Keratinocyte (primary cell): Measurements from ENCODE around the gene ISM1. TPM values are rescaled to one million over a fixed set of nuclear protein-coding genes. Genes with fewer than 3 reads are reported as not detected.

Experiments used
- DNase-seq: peaks from one replicate; pipeline ENCODE4 v3.0.0-alpha.2; 2011; ENCODE audit warnings: low read depth, missing footprints, low spot score
- FAIRE-seq: peaks from 2 replicates; lab custom pipeline; 2011; peaks lifted over from hg19 to GRCh38; lab: Jason Lieb, UNC
- H2AFZ ChIP-seq: 2 replicates; pipeline ENCODE4 v1.6.0; 2012; ENCODE audit warnings: low read length, control low read depth, inconsistent platforms; ENCODE audit not compliant: control insufficient read depth
- H3K27ac ChIP-seq: 2 replicates; pipeline ENCODE4 v1.5.1; 2011; ENCODE audit warnings: low read length; ENCODE audit not compliant: control insufficient read depth, insufficient read depth
- H3K27me3 ChIP-seq: 3 replicates; pipeline ENCODE4 v1.6.0; 2011; ENCODE audit warnings: low read length; ENCODE audit not compliant: control insufficient read depth, insufficient read depth; ENCODE audit errors: extremely low read depth
- H3K36me3 ChIP-seq, 2 experiments: 2 replicates in 1 of 2; 3 replicates in 1 of 2; pipeline ENCODE4 v1.5.1; 2011; ENCODE audit warnings: low read length in 2 of 2, mild to moderate bottlenecking in 1 of 2; ENCODE audit not compliant: control insufficient read depth in 2 of 2, insufficient read depth in 2 of 2; ENCODE audit errors: extremely low read depth in 1 of 2
- H3K4me1 ChIP-seq: 3 replicates; pipeline ENCODE4 v1.5.1; 2011; ENCODE audit warnings: low read length; ENCODE audit not compliant: control insufficient read depth, insufficient read depth; ENCODE audit errors: extremely low read depth
- H3K4me2 ChIP-seq: 3 replicates; pipeline ENCODE4 v1.6.0; 2011; ENCODE audit warnings: low read depth, low read length; ENCODE audit not compliant: control insufficient read depth, insufficient read depth; ENCODE audit errors: extremely low read depth
- H3K4me3 ChIP-seq, 3 experiments: fragments of 200-600 bp in 1 of 3; sonication (generic) in 1 of 3; 2 replicates in 2 of 3; 3 replicates in 1 of 3; pipeline ENCODE4 v1.5.1; 2011 to 2016; ENCODE audit warnings: low read length in 3 of 3, mild to moderate bottlenecking in 3 of 3, control low read depth in 2 of 3, inconsistent platforms in 1 of 3, low read depth in 1 of 3, mixed read lengths in 1 of 3, mixed run types in 1 of 3, moderate library complexity in 1 of 3; ENCODE audit not compliant: control insufficient read depth in 2 of 3, insufficient read depth in 2 of 3; ENCODE audit errors: extremely low read depth in 1 of 3
- H3K79me2 ChIP-seq: 2 replicates; pipeline ENCODE4 v1.6.0; 2012; ENCODE audit warnings: low read length; ENCODE audit not compliant: control insufficient read depth, insufficient read depth
- H3K9ac ChIP-seq: 3 replicates; pipeline ENCODE4 v1.6.0; 2011; ENCODE audit warnings: low read length; ENCODE audit not compliant: control insufficient read depth, insufficient read depth; ENCODE audit errors: extremely low read depth
- H3K9me1 ChIP-seq: 3 replicates; pipeline ENCODE4 v1.6.0; 2011; ENCODE audit warnings: low read length; ENCODE audit not compliant: control insufficient read depth, insufficient read depth; ENCODE audit errors: extremely low read depth
- H3K9me3 ChIP-seq: 2 replicates; pipeline ENCODE4 v1.5.1; 2012; ENCODE audit warnings: low read depth, low read length; ENCODE audit not compliant: control insufficient read depth
- H4K20me1 ChIP-seq: 3 replicates; pipeline ENCODE4 v1.6.0; 2011; ENCODE audit warnings: low read length; ENCODE audit not compliant: control insufficient read depth, insufficient read depth; ENCODE audit errors: extremely low read depth
- EZH2 ChIP-seq: IDR thresholded peaks from one replicate; pipeline ENCODE4 v1.6.1; 2012; ENCODE audit warnings: inconsistent platforms, mild to moderate bottlenecking, low read length, moderate library complexity
- dilution Hi-C: fragments of 300-500 bp; cut with MboI; formaldehyde crosslinking; loops from one replicate; pipeline ENCODE4 v1.7.0; 2020; ENCODE audit warnings: low sequenced_read_pairs; ENCODE audit not compliant: extremely low pct_ligation_motif_present
- polyA plus RNA-seq, 5 experiments: library from polyadenylated mRNA; depleted of rRNA in 3 of 5; stranded (reverse) in 3 of 5; stranded (forward) in 1 of 5; unstranded in 1 of 5; fragments of >200 nt; gene quantifications; 1 replicate in 1 of 5; 2 replicates in 3 of 5; 3 replicates in 1 of 5; pipeline versions ENCODE4 v1.2.1 to v1.2.3, GENCODE V29; 2011 to 2012; ENCODE audit warnings: missing spikeins in 2 of 5, low read depth in 1 of 5, low replicate concordance in 1 of 5
- TF ChIP-seq, protein P1 (sequence below), 3 experiments: IDR thresholded peaks in 1 of 3; conservative IDR thresholded peaks in 1 of 3; optimal IDR thresholded peaks in 1 of 3; 2 replicates in 2 of 3; 3 replicates in 1 of 3; pipeline versions ENCODE3 to v1.5.1; 2011; ENCODE audit warnings: low read length in 3 of 3, mild to moderate bottlenecking in 3 of 3, moderate library complexity in 2 of 3, control low read depth in 1 of 3, inconsistent platforms in 1 of 3; ENCODE audit not compliant: insufficient read depth in 2 of 3; ENCODE audit errors: extremely low read depth in 1 of 3

The ISM1 gene
- polyA plus RNA-seq, 1 donor (not counting 4 experiments of a cell fraction or from before 2014, with no cell fraction given), result 3.3 TPM

DNA sequence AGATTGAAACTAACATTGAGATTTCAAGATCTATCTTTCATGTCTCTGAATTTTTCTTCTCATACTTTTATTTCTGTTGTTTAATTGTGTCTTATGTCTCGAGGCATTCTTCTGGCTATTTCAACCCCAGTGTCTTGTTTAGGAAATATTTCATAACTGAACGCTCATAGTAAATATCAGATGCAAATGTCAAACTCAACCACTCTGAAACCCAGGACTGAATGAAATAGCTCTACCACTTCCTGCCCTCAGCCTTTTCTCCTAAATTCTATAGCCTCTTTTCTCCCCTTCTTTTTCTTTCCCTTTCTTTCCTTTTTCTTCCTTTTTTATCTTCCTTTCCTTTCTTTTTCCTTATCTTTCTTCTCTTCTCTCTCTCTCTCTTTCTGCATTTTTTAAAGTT lies 7.7 kb downstream of the ISM1 start:
- DNase-seq (no peak), FAIRE-seq (no peak)
- dilution Hi-C loops, result no loop called here
- no peak overlapping the region for H2AFZ ChIP-seq
- no peaks in the 10 kb centered on the region for H3K79me2 ChIP-seq
- H3K9me3 ChIP-seq, result no peaks in the 10 kb centered on the region
- no peak for TF ChIP-seq EZH2
- TF ChIP-seq, protein P1, sequence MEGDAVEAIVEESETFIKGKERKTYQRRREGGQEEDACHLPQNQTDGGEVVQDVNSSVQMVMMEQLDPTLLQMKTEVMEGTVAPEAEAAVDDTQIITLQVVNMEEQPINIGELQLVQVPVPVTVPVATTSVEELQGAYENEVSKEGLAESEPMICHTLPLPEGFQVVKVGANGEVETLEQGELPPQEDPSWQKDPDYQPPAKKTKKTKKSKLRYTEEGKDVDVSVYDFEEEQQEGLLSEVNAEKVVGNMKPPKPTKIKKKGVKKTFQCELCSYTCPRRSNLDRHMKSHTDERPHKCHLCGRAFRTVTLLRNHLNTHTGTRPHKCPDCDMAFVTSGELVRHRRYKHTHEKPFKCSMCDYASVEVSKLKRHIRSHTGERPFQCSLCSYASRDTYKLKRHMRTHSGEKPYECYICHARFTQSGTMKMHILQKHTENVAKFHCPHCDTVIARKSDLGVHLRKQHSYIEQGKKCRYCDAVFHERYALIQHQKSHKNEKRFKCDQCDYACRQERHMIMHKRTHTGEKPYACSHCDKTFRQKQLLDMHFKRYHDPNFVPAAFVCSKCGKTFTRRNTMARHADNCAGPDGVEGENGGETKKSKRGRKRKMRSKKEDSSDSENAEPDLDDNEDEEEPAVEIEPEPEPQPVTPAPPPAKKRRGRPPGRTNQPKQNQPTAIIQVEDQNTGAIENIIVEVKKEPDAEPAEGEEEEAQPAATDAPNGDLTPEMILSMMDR (optimal IDR thresholded peaks at IDR 0.05 in 1 of 3, IDR thresholded peaks at IDR 0.05 in 1 of 3, conservative IDR thresholded peaks at IDR 0.05 in 1 of 3; ENCODE audit: extremely low read depth in 1 of 3, insufficient read depth in 2 of 3, low read length in 3 of 3), result no peak
- H3K27me3 ChIP-seq, result no peaks in the 10 kb centered on the region
- H3K27ac ChIP-seq, result no peak overlapping the region
- no peaks in the 10 kb centered on the region for H3K9me1 ChIP-seq
- no peaks in the 10 kb centered on the region for H3K36me3 ChIP-seq
- no peak overlapping the region for H3K4me2 ChIP-seq
- peaks cover 14% of the 10 kb centered on the region for H3K4me1 ChIP-seq
- H3K9ac ChIP-seq, result no peak overlapping the region
- H3K4me3 ChIP-seq, result no peak overlapping the region
- H4K20me1 ChIP-seq, result no peaks in the 10 kb centered on the region

- H3K9ac ChIP-seq, result no peak overlapping the region
- no peaks in the 10 kb centered on the region for H3K9me1 ChIP-seq
- H3K27ac ChIP-seq, result no peak overlapping the region
- H3K4me3 ChIP-seq, result no peak overlapping the region
- FAIRE-seq, result no peak
- TF ChIP-seq, protein P1 (optimal IDR thresholded peaks at IDR 0.05 in 1 of 3, IDR thresholded peaks at IDR 0.05 in 1 of 3, conservative IDR thresholded peaks at IDR 0.05 in 1 of 3; ENCODE audit: extremely low read depth in 1 of 3, insufficient read depth in 2 of 3, low read length in 3 of 3), result no peak
- no peak for TF ChIP-seq EZH2
- H3K4me1 ChIP-seq, result peaks cover 14% of the 10 kb centered on the region
- no peaks in the 10 kb centered on the region for H4K20me1 ChIP-seq
- dilution Hi-C loops, result no loop called here
- H3K27me3 ChIP-seq, result no peaks in the 10 kb centered on the region
- no peaks in the 10 kb centered on the region for H3K36me3 ChIP-seq
- no peak overlapping the region for H2AFZ ChIP-seq
- no peak overlapping the region for H3K4me2 ChIP-seq
- no peak for DNase-seq
- no peaks in the 10 kb centered on the region for H3K9me3 ChIP-seq
- no peaks in the 10 kb centered on the region for H3K79me2 ChIP-seq
These were observed 8.5 kb downstream of the ISM1 start for GRCh38 chr20:13229538-13229937.
